Measurements from ENCODE around the gene SLC6A18. TPM values are rescaled to one million over a fixed set of nuclear protein-coding genes. Genes with fewer than 3 reads are reported as not detected.
A peak's percentile ranks its signal among the peaks of the same experiment; 100 is the strongest.

SLC6A18 gene
- total RNA-seq, 1 donor from 2014 or later, result not detected

- peak; percentile 26 for DNase-seq
Measured at GRCh38 chr5:1212271-1212670, 12.9 kb upstream of the SLC6A18 start.

GRCh38 chr5:1212881-1213280, 12.3 kb upstream of the SLC6A18 start:
- intact Hi-C loops (cut with DNase I), result no loop called here
- no peak for ATAC-seq (ENCODE audit: poor library complexity)
- DNase-seq, result peak; percentile 27

More at GRCh38 chr5:1212271-1212670, 12.9 kb upstream of the SLC6A18 start:
- intact Hi-C loops (cut with DNase I), result no loop called here
- no peak for ATAC-seq (ENCODE audit: poor library complexity)

- ATAC-seq (ENCODE audit: poor library complexity) (no peak), DNase-seq (peak; percentile 32)
- intact Hi-C loops (cut with DNase I), result no loop called here
Measured at GRCh38 chr5:1213508-1214162, 11.5 kb upstream of the SLC6A18 start.

GRCh38 chr5:1214163-1214935, 10.8 kb upstream of the SLC6A18 start:
- intact Hi-C loops (cut with DNase I), result no loop called here
- no peak for DNase-seq
- ATAC-seq (ENCODE audit: poor library complexity), result no peak

GRCh38 chr5:1214936-1215220, 10.3 kb upstream of the SLC6A18 start:
- intact Hi-C loops (cut with DNase I), result no loop called here
- no peak for ATAC-seq (ENCODE audit: poor library complexity)
- DNase-seq, result peak; percentile 25

GRCh38 chr5:1215320-1216096, 9.7 kb upstream of the SLC6A18 start:
- ATAC-seq (ENCODE audit: poor library complexity) (no peak), DNase-seq (peak; percentile 24)
- intact Hi-C loops (cut with DNase I), result no loop called here

- ATAC-seq (ENCODE audit: poor library complexity), result no peak
- intact Hi-C loops (cut with DNase I), result no loop called here
- DNase-seq, result peak; percentile 30
Measured at GRCh38 chr5:1216211-1216917, 8.8 kb upstream of the SLC6A18 start.

GRCh38 chr5:1216918-1217295, 8.3 kb upstream of the SLC6A18 start:
- no peak for ATAC-seq (ENCODE audit: poor library complexity)
- intact Hi-C loops (cut with DNase I), result no loop called here
- no peak for DNase-seq

GRCh38 chr5:1217596-1218206, 7.5 kb upstream of the SLC6A18 start:
- no peak for DNase-seq
- no peak for ATAC-seq (ENCODE audit: poor library complexity)
- intact Hi-C loops (cut with DNase I), result no loop called here

GRCh38 chr5:1218351-1219080, 6.7 kb upstream of the SLC6A18 start:
- intact Hi-C loops (cut with DNase I), result no loop called here
- DNase-seq (no peak), ATAC-seq (ENCODE audit: poor library complexity) (no peak)

- DNase-seq (no peak), ATAC-seq (ENCODE audit: poor library complexity) (no peak)
- intact Hi-C loops (cut with DNase I), result no loop called here
Measured at GRCh38 chr5:1219098-1219767, 5.9 kb upstream of the SLC6A18 start.

GRCh38 chr5:1219768-1220100, 5.4 kb upstream of the SLC6A18 start:
- ATAC-seq (ENCODE audit: poor library complexity) (no peak), DNase-seq (no peak)
- intact Hi-C loops (cut with DNase I), result no loop called here

- ATAC-seq (ENCODE audit: poor library complexity) (no peak), DNase-seq (no peak)
- intact Hi-C loops (cut with DNase I), result no loop called here
Measured at GRCh38 chr5:1220351-1220750, 4.8 kb upstream of the SLC6A18 start.

- intact Hi-C loops (cut with DNase I), result no loop called here
- no peak for DNase-seq
- no peak for ATAC-seq (ENCODE audit: poor library complexity)
Measured at GRCh38 chr5:1220831-1221230, 4.3 kb upstream of the SLC6A18 start.

- no peak for DNase-seq
- intact Hi-C loops (cut with DNase I), result no loop called here
- no peak for ATAC-seq (ENCODE audit: poor library complexity)
Measured at GRCh38 chr5:1221721-1222120, 3.5 kb upstream of the SLC6A18 start.

GRCh38 chr5:1222147-1222546, 3.0 kb upstream of the SLC6A18 start:
- ATAC-seq (ENCODE audit: poor library complexity), result no peak
- intact Hi-C loops (cut with DNase I), result no loop called here
- no peak for DNase-seq

GRCh38 chr5:1222621-1223277, 2.4 kb upstream of the SLC6A18 start:
- ATAC-seq (ENCODE audit: poor library complexity), result no peak
- DNase-seq, result no peak
- intact Hi-C loops (cut with DNase I), result no loop called here

Measured in Right ventricle myocardium superior (tissue), 1 donor.